Activated naive CD8-positive, alpha-beta T cell treated with anti-CD3 and anti-CD28 coated beads, Interleukin-2, amount 50 U/mL, for 24 hours (primary cell): Measurements from ENCODE around the gene RNASEH2A.
A peak's percentile ranks its signal among the peaks of the same experiment; 100 is the strongest.

Experiments
- ATAC-seq: fragments of 150-1000 bp; cut with Tn5 transposase; one replicate; pipeline ENCODE4 v1.10.0; 2021
- DNase-seq: peaks from one replicate; pipeline ENCODE4 v3.0.0; 2021
- H3K27ac Mint-ChIP-seq: one replicate; pipeline ENCODE4 v1.8.0; 2021; ENCODE audit warnings: mild to moderate bottlenecking, mixed read lengths
- H3K27me3 Mint-ChIP-seq: one replicate; pipeline ENCODE4 v1.8.0; 2021; ENCODE audit warnings: mixed read lengths
- H3K36me3 Mint-ChIP-seq: one replicate; pipeline ENCODE4 v1.8.0; 2021; ENCODE audit warnings: low read depth, mixed read lengths
- H3K4me1 Mint-ChIP-seq: one replicate; pipeline ENCODE4 v1.8.0; 2021; ENCODE audit warnings: mixed read lengths
- H3K4me3 Mint-ChIP-seq: one replicate; pipeline ENCODE4 v1.8.0; 2021; ENCODE audit warnings: mild to moderate bottlenecking, moderate library complexity, mixed read lengths
- H3K9me3 Mint-ChIP-seq: one replicate; pipeline ENCODE4 v1.8.0; 2021; ENCODE audit warnings: mixed read lengths

The RNASEH2A gene

GRCh38 chr19:12786952-12787351, 19.4 kb upstream of the RNASEH2A start:
- Mint-ChIP-seq H3K36me3 (no peaks in the 10 kb centered on the region), H3K9me3 (no peaks in the 10 kb centered on the region), H3K4me3 (peak overlapping the region; percentile 20), H3K27ac (peak overlapping the region; percentile 79), H3K4me1 (peaks cover 47% of the 10 kb centered on the region), H3K27me3 (no peaks in the 10 kb centered on the region)
- ATAC-seq = no peak
- DNase-seq = no peak

- Mint-ChIP-seq H3K4me1 (peaks cover 44% of the 10 kb centered on the region), H3K36me3 (peaks cover 2% of the 10 kb centered on the region), H3K27ac (no peak overlapping the region), H3K4me3 (peak overlapping the region; percentile 20), H3K9me3 (no peaks in the 10 kb centered on the region), H3K27me3 (no peaks in the 10 kb centered on the region)
- DNase-seq (no peak), ATAC-seq (no peak)
Measured at GRCh38 chr19:12787458-12787857, 18.9 kb upstream of the RNASEH2A start.

DNA sequence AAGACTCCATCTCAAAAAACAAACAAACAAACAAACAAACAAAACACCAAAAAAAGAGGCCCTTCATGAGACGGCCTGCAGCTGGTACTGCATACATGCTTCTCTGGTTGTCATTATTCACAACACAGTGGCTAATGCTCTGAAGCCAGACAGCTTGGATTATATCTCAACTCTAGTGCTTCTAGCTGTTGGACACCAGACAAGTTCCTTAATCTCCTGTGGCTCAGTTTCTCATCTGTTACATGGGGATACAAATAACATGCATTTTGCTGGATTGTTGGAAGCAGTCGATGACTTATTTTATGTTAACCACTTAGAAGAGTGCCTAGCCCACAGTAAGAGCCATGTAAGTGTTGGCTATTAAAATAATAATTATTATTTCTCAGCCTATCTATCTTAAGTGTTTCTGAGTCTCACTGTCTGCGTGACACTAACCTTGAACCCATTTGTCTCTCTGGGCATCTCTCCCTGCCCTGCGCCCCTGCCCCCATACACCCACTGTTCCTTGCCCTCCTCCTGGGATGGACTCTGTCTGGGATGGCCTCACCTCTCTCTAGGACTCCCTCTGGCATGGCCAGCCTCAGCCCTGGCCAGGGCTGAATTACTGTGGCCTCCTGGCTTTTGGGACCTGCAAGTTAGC, 18.2 kb upstream of the RNASEH2A start:
- no peak for ATAC-seq
- H3K4me1 Mint-ChIP-seq = peaks cover 41% of the 10 kb centered on the region
- H3K27ac Mint-ChIP-seq = peak overlapping the region; percentile 89
- peaks cover 8% of the 10 kb centered on the region for H3K36me3 Mint-ChIP-seq
- peak overlapping the region; percentile 83 for H3K4me3 Mint-ChIP-seq
- DNase-seq = no peak
- H3K9me3 Mint-ChIP-seq = no peaks in the 10 kb centered on the region
- no peaks in the 10 kb centered on the region for H3K27me3 Mint-ChIP-seq

DNA sequence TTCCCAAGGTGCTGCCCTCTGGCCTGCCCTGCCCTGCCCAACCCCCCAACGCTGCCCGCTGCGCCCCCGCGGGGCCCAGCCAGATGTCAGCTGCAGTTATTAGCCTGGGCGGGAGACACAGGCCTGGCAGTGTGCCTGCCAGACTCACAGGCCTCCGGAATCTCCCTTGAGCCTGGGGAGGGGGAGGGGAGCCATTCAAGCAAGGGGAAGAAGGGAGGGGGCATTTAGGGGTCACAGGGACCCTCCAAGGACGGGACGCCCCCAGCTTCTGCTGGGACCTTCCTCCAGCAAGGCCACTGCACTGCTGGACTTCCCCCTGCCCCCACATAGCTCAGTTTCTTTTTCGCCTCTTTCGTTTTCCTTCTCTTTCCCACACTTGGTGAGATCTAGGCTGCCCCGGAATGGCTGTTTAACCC, 17.7 kb upstream of the RNASEH2A start:
- H3K36me3 Mint-ChIP-seq = peaks cover 11% of the 10 kb centered on the region
- DNase-seq (peak; percentile 71), ATAC-seq (no peak)
- H3K27me3 Mint-ChIP-seq = no peaks in the 10 kb centered on the region
- H3K4me3 Mint-ChIP-seq = peak overlapping the region; percentile 83
- peak overlapping the region; percentile 89 for H3K27ac Mint-ChIP-seq
- H3K9me3 Mint-ChIP-seq = no peaks in the 10 kb centered on the region
- peaks cover 37% of the 10 kb centered on the region for H3K4me1 Mint-ChIP-seq

- Mint-ChIP-seq H3K4me1 (peaks cover 40% of the 10 kb centered on the region), H3K4me3 (peak overlapping the region; percentile 83), H3K36me3 (peaks cover 11% of the 10 kb centered on the region), H3K27ac (peak overlapping the region; percentile 89), H3K9me3 (no peaks in the 10 kb centered on the region), H3K27me3 (no peaks in the 10 kb centered on the region)
- DNase-seq (peak; percentile 60), ATAC-seq (no peak)
Measured at GRCh38 chr19:12789098-12789903, 17.1 kb upstream of the RNASEH2A start.

DNA sequence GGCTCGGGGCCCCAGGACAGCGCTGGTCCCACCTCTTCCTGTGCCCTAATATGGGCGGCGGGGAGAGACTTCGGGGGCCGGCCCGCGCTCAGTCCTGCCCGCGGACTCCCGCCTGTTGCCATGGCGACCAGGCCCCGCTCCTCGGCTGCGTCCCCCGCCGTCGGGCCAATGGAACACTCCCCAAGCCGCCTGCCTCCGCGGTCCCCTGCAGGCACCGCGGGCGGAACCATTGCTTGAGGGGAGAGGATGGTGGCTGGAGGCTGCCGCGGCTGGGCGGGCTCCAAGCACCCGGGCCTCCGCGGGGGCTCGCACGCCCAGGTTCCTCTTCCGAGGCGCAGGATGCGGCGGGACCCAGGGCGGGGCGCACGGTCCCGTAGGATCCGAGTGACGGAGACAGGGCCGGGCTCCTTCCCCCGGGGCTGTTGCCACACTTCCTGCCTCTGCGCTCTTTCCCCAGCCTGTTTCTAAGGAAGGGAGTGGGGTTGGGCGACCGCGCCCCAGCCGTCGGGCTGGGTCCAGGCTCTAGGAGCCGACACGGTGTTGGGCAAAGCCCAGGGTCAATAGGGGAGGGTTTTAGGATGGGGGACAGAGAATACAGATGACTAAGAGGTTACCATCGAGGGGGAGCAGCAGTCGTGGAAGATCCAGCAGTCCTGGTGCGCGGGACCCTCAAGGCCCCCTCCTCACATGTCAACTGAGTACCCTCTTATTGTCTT, 16.3 kb upstream of the RNASEH2A start:
- Mint-ChIP-seq H3K27ac (peak overlapping the region; percentile 98), H3K4me3 (peak overlapping the region; percentile 93), H3K4me1 (peaks cover 48% of the 10 kb centered on the region), H3K27me3 (no peaks in the 10 kb centered on the region), H3K9me3 (no peaks in the 10 kb centered on the region), H3K36me3 (peaks cover 11% of the 10 kb centered on the region)
- ATAC-seq (peak; percentile 66), DNase-seq (peak; percentile 98)

GRCh38 chr19:12790628-12791344, 15.6 kb upstream of the RNASEH2A start:
- no peaks in the 10 kb centered on the region for H3K9me3 Mint-ChIP-seq
- no peaks in the 10 kb centered on the region for H3K27me3 Mint-ChIP-seq
- peak overlapping the region; percentile 98 for H3K27ac Mint-ChIP-seq
- H3K36me3 Mint-ChIP-seq = peaks cover 11% of the 10 kb centered on the region
- H3K4me1 Mint-ChIP-seq = peaks cover 53% of the 10 kb centered on the region
- DNase-seq (no peak), ATAC-seq (no peak)
- peak overlapping the region; percentile 93 for H3K4me3 Mint-ChIP-seq

DNA sequence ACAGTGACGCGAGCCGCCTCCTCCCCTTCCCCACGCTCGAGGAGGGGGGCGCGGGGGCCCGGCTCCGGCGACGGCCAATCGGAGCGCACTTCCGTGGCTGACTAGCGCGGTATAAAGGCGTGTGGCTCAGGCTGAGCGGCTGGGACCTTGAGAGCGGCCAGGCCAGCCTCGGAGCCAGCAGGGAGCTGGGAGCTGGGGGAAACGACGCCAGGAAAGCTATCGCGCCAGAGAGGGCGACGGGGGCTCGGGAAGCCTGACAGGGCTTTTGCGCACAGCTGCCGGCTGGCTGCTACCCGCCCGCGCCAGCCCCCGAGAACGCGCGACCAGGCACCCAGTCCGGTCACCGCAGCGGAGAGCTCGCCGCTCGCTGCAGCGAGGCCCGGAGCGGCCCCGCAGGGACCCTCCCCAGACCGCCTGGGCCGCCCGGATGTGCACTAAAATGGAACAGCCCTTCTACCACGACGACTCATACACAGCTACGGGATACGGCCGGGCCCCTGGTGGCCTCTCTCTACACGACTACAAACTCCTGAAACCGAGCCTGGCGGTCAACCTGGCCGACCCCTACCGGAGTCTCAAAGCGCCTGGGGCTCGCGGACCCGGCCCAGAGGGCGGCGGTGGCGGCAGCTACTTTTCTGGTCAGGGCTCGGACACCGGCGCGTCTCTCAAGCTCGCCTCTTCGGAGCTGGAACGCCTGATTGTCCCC, 14.9 kb upstream of the RNASEH2A start, which contains the start of gene JUNB:
JUNB (plus strand) TSS at position 142 of the 706 bp plus-strand sequence; CDS start at position 428, 286 bp downstream.
- H3K4me3 Mint-ChIP-seq = peak within 1 kb of the TSS; percentile 93
- ATAC-seq = peak; percentile 31
- peak; percentile 98 for DNase-seq
- H3K4me1 Mint-ChIP-seq = peaks cover 60% of the 10 kb centered on the region
- H3K27ac Mint-ChIP-seq = peak within 1 kb of the TSS; percentile 98
- no peaks in the 10 kb centered on the region for H3K9me3 Mint-ChIP-seq
- H3K36me3 Mint-ChIP-seq = peaks cover 11% of the 10 kb centered on the region
- H3K27me3 Mint-ChIP-seq = no peaks in the 10 kb centered on the region

GRCh38 chr19:12792051-12792852, 14.1 kb upstream of the RNASEH2A start:
- H3K36me3 Mint-ChIP-seq = peaks cover 11% of the 10 kb centered on the region
- H3K4me3 Mint-ChIP-seq = peak overlapping the region; percentile 93
- peak; percentile 80 for DNase-seq
- H3K4me1 Mint-ChIP-seq = peaks cover 56% of the 10 kb centered on the region
- H3K9me3 Mint-ChIP-seq = no peaks in the 10 kb centered on the region
- no peak for ATAC-seq
- peak overlapping the region; percentile 98 for H3K27ac Mint-ChIP-seq
- no peaks in the 10 kb centered on the region for H3K27me3 Mint-ChIP-seq

- Mint-ChIP-seq H3K27me3 (no peaks in the 10 kb centered on the region), H3K9me3 (no peaks in the 10 kb centered on the region)
Measured at GRCh38 chr19:12792853-12793289, 13.5 kb upstream of the RNASEH2A start.

GRCh38 chr19:12793290-12794195, 12.8 kb upstream of the RNASEH2A start:
- Mint-ChIP-seq H3K9me3 (no peaks in the 10 kb centered on the region), H3K4me1 (peaks cover 45% of the 10 kb centered on the region), H3K27me3 (no peaks in the 10 kb centered on the region), H3K27ac (peak overlapping the region; percentile 98), H3K4me3 (peak overlapping the region; percentile 93), H3K36me3 (peaks cover 11% of the 10 kb centered on the region)
- peak; percentile 33 for ATAC-seq
- DNase-seq = peak; percentile 95

More at GRCh38 chr19:12792853-12793289, 13.5 kb upstream of the RNASEH2A start:
- ATAC-seq (no peak), DNase-seq (no peak)
- H3K27ac Mint-ChIP-seq = peak overlapping the region; percentile 98
- peaks cover 11% of the 10 kb centered on the region for H3K36me3 Mint-ChIP-seq
- H3K4me3 Mint-ChIP-seq = peak overlapping the region; percentile 93
- peaks cover 51% of the 10 kb centered on the region for H3K4me1 Mint-ChIP-seq
